MG63 (cell line): Measurements from ENCODE around the gene PCP4. TPM values are rescaled to one million over a fixed set of nuclear protein-coding genes. Genes with fewer than 3 reads are reported as not detected.
A peak's percentile ranks its signal among the peaks of the same experiment; 100 is the strongest.

ENCODE experiments used
- DNase-seq: peaks from one replicate; pipeline ENCODE4 v3.0.0-alpha.2; 2020
- H3K27me3 ChIP-seq: fragments of 250-450 bp; sonication (Bioruptor Pico); 2 replicates; pipeline ENCODE4 v1.5.1; 2020; ENCODE audit warnings: mild to moderate bottlenecking, moderate library complexity
- H3K36me3 ChIP-seq: fragments of 250-450 bp; sonication (Bioruptor Pico); 2 replicates; pipeline ENCODE4 v1.5.1; 2020; ENCODE audit warnings: mild to moderate bottlenecking, moderate library complexity
- H3K4me3 ChIP-seq: fragments of 250-450 bp; sonication (Bioruptor Pico); 2 replicates; pipeline ENCODE4 v1.5.1; 2020; ENCODE audit warnings: mild to moderate bottlenecking, moderate library complexity
- H3K9me3 ChIP-seq: fragments of 250-450 bp; sonication (Bioruptor Pico); 2 replicates; pipeline ENCODE4 v1.5.1; 2020; ENCODE audit warnings: mild to moderate bottlenecking, moderate library complexity
- total RNA-seq: library from RNA; depleted of rRNA; stranded (reverse); fragments of >200 nt; shearing (Covaris generic); gene quantifications from 2 replicates; pipeline ENCODE4 v1.2.3, GENCODE V29; 2014; ENCODE audit warnings: low replicate concordance

The PCP4 gene
- total RNA-seq, 1 experiment from 2014 or later = not detected

- H3K36me3 ChIP-seq = no peaks in the 10 kb centered on the region
- H3K9me3 ChIP-seq = no peaks in the 10 kb centered on the region
- no peak overlapping the region for H3K4me3 ChIP-seq
Observed at GRCh38 chr21:39946199-39946598, 79.0 kb downstream of the PCP4 start.

GRCh38 chr21:39947031-39947430, 79.8 kb downstream of the PCP4 start:
- H3K36me3 ChIP-seq = no peaks in the 10 kb centered on the region
- H3K27me3 ChIP-seq = peaks cover 3% of the 10 kb centered on the region; the same call in 1 of the 2 replicates
- H3K9me3 ChIP-seq = no peaks in the 10 kb centered on the region
- H3K4me3 ChIP-seq = no peak overlapping the region
- no peak for DNase-seq

More at GRCh38 chr21:39946199-39946598, 79.0 kb downstream of the PCP4 start:
- DNase-seq = no peak
- H3K27me3 ChIP-seq = no peaks in the 10 kb centered on the region

- no peak overlapping the region for H3K4me3 ChIP-seq
- no peaks in the 10 kb centered on the region for H3K9me3 ChIP-seq
- DNase-seq = no peak
- H3K27me3 ChIP-seq = peaks cover 3% of the 10 kb centered on the region; the same call in 1 of the 2 replicates
- no peaks in the 10 kb centered on the region for H3K36me3 ChIP-seq
Observed at GRCh38 chr21:39951183-39952101, 84.2 kb downstream of the PCP4 start.

- Histone ChIP-seq H3K27me3 (peaks cover 3% of the 10 kb centered on the region; the same call in 1 of the 2 replicates), H3K4me3 (no peak overlapping the region), H3K9me3 (no peaks in the 10 kb centered on the region), H3K36me3 (no peaks in the 10 kb centered on the region)
- DNase-seq = no peak
Observed at GRCh38 chr21:39952265-39952664, 85.0 kb downstream of the PCP4 start.

GRCh38 chr21:39954570-39954969, 87.3 kb downstream of the PCP4 start:
- H3K4me3 ChIP-seq = no peak overlapping the region
- no peaks in the 10 kb centered on the region for H3K9me3 ChIP-seq
- DNase-seq = no peak
- no peaks in the 10 kb centered on the region for H3K36me3 ChIP-seq
- peaks cover 3% of the 10 kb centered on the region; the same call in 1 of the 2 replicates for H3K27me3 ChIP-seq

GRCh38 chr21:39955326-39955725, 88.1 kb downstream of the PCP4 start:
- Histone ChIP-seq H3K36me3 (no peaks in the 10 kb centered on the region), H3K4me3 (no peak overlapping the region), H3K27me3 (peaks cover 3% of the 10 kb centered on the region; the same call in 1 of the 2 replicates), H3K9me3 (no peaks in the 10 kb centered on the region)
- no peak for DNase-seq

- no peaks in the 10 kb centered on the region for H3K36me3 ChIP-seq
- no peak overlapping the region for H3K4me3 ChIP-seq
- H3K27me3 ChIP-seq = peaks cover 3% of the 10 kb centered on the region; the same call in 1 of the 2 replicates
- DNase-seq = no peak
- no peaks in the 10 kb centered on the region for H3K9me3 ChIP-seq
Observed at GRCh38 chr21:39956586-39956985, 89.3 kb downstream of the PCP4 start.

- Histone ChIP-seq H3K27me3 (no peaks in the 10 kb centered on the region), H3K36me3 (no peaks in the 10 kb centered on the region), H3K4me3 (no peak overlapping the region), H3K9me3 (no peaks in the 10 kb centered on the region)
- no peak for DNase-seq
Observed at GRCh38 chr21:39958731-39959130, 91.5 kb downstream of the PCP4 start.

GRCh38 chr21:39961251-39961650, 94.0 kb downstream of the PCP4 start:
- peak; percentile 14 for DNase-seq
- H3K4me3 ChIP-seq = no peak overlapping the region
- H3K27me3 ChIP-seq = no peaks in the 10 kb centered on the region
- H3K9me3 ChIP-seq = no peaks in the 10 kb centered on the region
- no peaks in the 10 kb centered on the region for H3K36me3 ChIP-seq

- H3K27me3 ChIP-seq = no peaks in the 10 kb centered on the region
- no peaks in the 10 kb centered on the region for H3K9me3 ChIP-seq
- no peaks in the 10 kb centered on the region for H3K36me3 ChIP-seq
- no peak overlapping the region for H3K4me3 ChIP-seq
- no peak for DNase-seq
Observed at GRCh38 chr21:39965026-39965425, 97.8 kb downstream of the PCP4 start.

GRCh38 chr21:39966786-39967185, 99.5 kb downstream of the PCP4 start:
- H3K36me3 ChIP-seq = no peaks in the 10 kb centered on the region
- H3K4me3 ChIP-seq = no peak overlapping the region
- no peaks in the 10 kb centered on the region for H3K27me3 ChIP-seq
- H3K9me3 ChIP-seq = no peaks in the 10 kb centered on the region
- no peak for DNase-seq

- Histone ChIP-seq H3K27me3 (no peaks in the 10 kb centered on the region), H3K4me3 (no peak overlapping the region), H3K9me3 (no peaks in the 10 kb centered on the region), H3K36me3 (no peaks in the 10 kb centered on the region)
- DNase-seq = no peak
Observed at GRCh38 chr21:39968010-39968409, 100.8 kb downstream of the PCP4 start.

GRCh38 chr21:39969691-39970364, 102.6 kb downstream of the PCP4 start:
- Histone ChIP-seq H3K9me3 (no peaks in the 10 kb centered on the region), H3K27me3 (no peaks in the 10 kb centered on the region), H3K36me3 (no peaks in the 10 kb centered on the region), H3K4me3 (no peak overlapping the region)
- no peak for DNase-seq

- Histone ChIP-seq H3K27me3 (no peaks in the 10 kb centered on the region), H3K36me3 (no peaks in the 10 kb centered on the region), H3K9me3 (no peaks in the 10 kb centered on the region), H3K4me3 (no peak overlapping the region)
- DNase-seq = no peak
Observed at GRCh38 chr21:39971956-39972355, 104.7 kb downstream of the PCP4 start.

- Histone ChIP-seq H3K4me3 (no peak overlapping the region), H3K27me3 (no peaks in the 10 kb centered on the region), H3K9me3 (no peaks in the 10 kb centered on the region), H3K36me3 (no peaks in the 10 kb centered on the region)
- DNase-seq = no peak
Observed at GRCh38 chr21:39972471-39972870, 105.2 kb downstream of the PCP4 start.

- Histone ChIP-seq H3K27me3 (no peaks in the 10 kb centered on the region), H3K36me3 (no peaks in the 10 kb centered on the region), H3K9me3 (no peaks in the 10 kb centered on the region), H3K4me3 (no peak overlapping the region)
- DNase-seq = no peak
Observed at GRCh38 chr21:39972976-39973770, 105.9 kb downstream of the PCP4 start.

- Histone ChIP-seq H3K36me3 (no peaks in the 10 kb centered on the region), H3K4me3 (no peak overlapping the region), H3K27me3 (no peaks in the 10 kb centered on the region; the same call in none of the 2 replicates), H3K9me3 (no peaks in the 10 kb centered on the region)
- DNase-seq = no peak
Observed at GRCh38 chr21:39976800-39977199, 109.6 kb downstream of the PCP4 start.
